HFF-Myc (cell line): ENCODE measurements around the gene CX3CL1.

Experiments used
- DNase-seq: peaks from one replicate; pipeline ENCODE4 v3.0.0-alpha.2; 2011; ENCODE audit warnings: low read depth; ENCODE audit errors: extremely low read depth
- H3K4me3 ChIP-seq: replicated peaks from 2 replicates; pipeline ENCODE4 v1.5.1; 2011; ENCODE audit warnings: low read depth, mild to moderate bottlenecking, control low read depth, low read length
- CTCF ChIP-seq: IDR thresholded peaks from 2 replicates; pipeline ENCODE4 v1.5.1; 2012; ENCODE audit warnings: mild to moderate bottlenecking, low read depth, low read length, control low read depth; ENCODE audit errors: missing control alignments

The CX3CL1 gene

GRCh38 chr16:57383276-57384247 is 11.3 kb downstream of the CX3CL1 start:
- H3K4me3 ChIP-seq: no peak overlapping the region
- no peak for TF ChIP-seq CTCF
- DNase-seq: no peak

GRCh38 chr16:57384248-57385070 is 12.2 kb downstream of the CX3CL1 start:
- DNase-seq: no peak
- TF ChIP-seq CTCF: no peak
- H3K4me3 ChIP-seq: no peak overlapping the region

- TF ChIP-seq CTCF: no peak
- no peak overlapping the region for H3K4me3 ChIP-seq
- no peak for DNase-seq
Observed at GRCh38 chr16:57385083-57385482, 12.8 kb downstream of the CX3CL1 start.

DNA sequence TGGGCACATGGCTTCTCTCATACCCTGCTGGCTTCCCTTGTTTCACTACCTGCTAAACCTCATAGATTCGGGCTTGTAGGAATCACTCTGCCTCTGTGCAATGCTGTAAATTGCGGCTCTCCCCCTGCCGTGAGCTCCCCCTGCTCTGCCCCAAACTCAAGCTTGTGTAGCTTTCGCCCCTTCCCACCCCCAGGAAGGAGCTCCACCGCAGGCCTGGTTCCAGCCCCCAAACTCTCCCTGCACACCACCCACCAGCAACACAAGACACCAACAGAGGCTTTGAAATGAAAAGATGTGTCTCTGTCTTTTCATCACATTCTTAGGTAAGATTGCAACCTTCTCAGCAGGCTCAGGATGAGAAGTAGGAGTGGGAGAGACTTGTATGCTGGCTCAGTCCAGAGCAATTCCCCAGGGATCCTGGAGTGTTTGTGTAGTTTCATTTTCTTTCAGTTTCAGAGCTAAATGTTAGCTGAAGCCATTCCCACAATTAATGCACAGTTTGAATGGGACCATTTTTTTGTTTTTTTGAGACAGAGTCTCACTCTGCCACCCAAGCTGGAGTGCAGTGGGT is 14.2 kb downstream of the CX3CL1 start:
- no peak for DNase-seq
- no peak overlapping the region for H3K4me3 ChIP-seq
- no peak for TF ChIP-seq CTCF

- no peak for TF ChIP-seq CTCF
- no peak for DNase-seq
- no peak overlapping the region for H3K4me3 ChIP-seq
Observed at GRCh38 chr16:57387598-57388354, 15.5 kb downstream of the CX3CL1 start.

GRCh38 chr16:57388359-57389086 is 16.2 kb downstream of the CX3CL1 start:
- TF ChIP-seq CTCF: no peak

More at GRCh38 chr16:57388359-57389086, 16.2 kb downstream of the CX3CL1 start:
- DNase-seq: no peak
- no peak overlapping the region for H3K4me3 ChIP-seq
